GM13977 (cell line): ENCODE results near the gene ITGBL1.

ENCODE experiments used
- DNase-seq: peaks from one replicate; pipeline ENCODE4 v3.0.0; 2012; ENCODE audit warnings: low spot score
- CTCF ChIP-seq: IDR thresholded peaks from 2 replicates; pipeline ENCODE4 v1.5.1; 2012; ENCODE audit warnings: mild to moderate bottlenecking, control low read depth; ENCODE audit not compliant: insufficient read depth; ENCODE audit errors: extremely low read depth, missing control alignments
- in situ Hi-C: fragments of 300-500 bp; cut with MboI; formaldehyde crosslinking; loops from one replicate; pipeline ENCODE4 v1.12.0; 2022; ENCODE audit warnings: low sequenced_read_pairs, low pct_unique_long_range_greater_than_20kb, mixed read lengths, inconsistent platforms; ENCODE audit not compliant: unreplicated experiment

ITGBL1 gene

GRCh38 chr13:101415358-101416174, 36.9 kb upstream of the ITGBL1 start:
- in situ Hi-C loops, result no loop called here
- peak; percentile 13 for DNase-seq
- TF ChIP-seq CTCF, result no peak

GRCh38 chr13:101416181-101417042, 36.1 kb upstream of the ITGBL1 start, which contains the start of gene NALCN:
Gene NALCN (minus strand): TSS chr13:101416508. CDS start chr13:101399126, 17,382 bp downstream.
- in situ Hi-C loops, result no loop called here
- peak; percentile 21 for DNase-seq
- TF ChIP-seq CTCF, result no peak

GRCh38 chr13:101417043-101417406, 35.5 kb upstream of the ITGBL1 start:
- TF ChIP-seq CTCF, result no peak
- in situ Hi-C loops, result no loop called here
- no peak for DNase-seq

GRCh38 chr13:101417501-101417900, 35.0 kb upstream of the ITGBL1 start:
- no peak for TF ChIP-seq CTCF
- no peak for DNase-seq
- in situ Hi-C loops, result no loop called here

GRCh38 chr13:101423872-101424271, 28.6 kb upstream of the ITGBL1 start:
- DNase-seq, result no peak
- no peak for TF ChIP-seq CTCF
- in situ Hi-C loops, result no loop called here

GRCh38 chr13:101424381-101425155, 27.9 kb upstream of the ITGBL1 start:
- no peak for DNase-seq
- in situ Hi-C loops, result no loop called here
- TF ChIP-seq CTCF, result no peak
